K562 (cell line): ENCODE data around the gene KDM2B. TPM values are rescaled to one million over a fixed set of nuclear protein-coding genes. Genes with fewer than 3 reads are reported as not detected.

Source experiments
- ATAC-seq: fragments of 200-7000 bp; cut with Tn5 transposase; 3 replicates; pipeline ENCODE4 v1.9.1; 2020; ENCODE audit warnings: moderate library complexity
- BruUV-seq: library from RNA; stranded (reverse); fragments of 400-500 nt; replicated peaks from 2 replicates; lab custom pipeline; 2021; lab: Mats Ljungman, UMichigan
- CTCF ChIA-PET: fragments of 300-600 bp; formaldehyde crosslinking; extraction: SDS; loops from one replicate; lab custom pipeline; 2021; ENCODE audit warnings: low intra/inter-chr PET ratio; lab: Yijun Ruan, JAX
- POLR2A ChIA-PET: fragments of 300-600, 350-650 bp; sonication (Branson Sonifier 250); formaldehyde crosslinking; extraction: SDS; loops from one replicate; lab custom pipeline; 2021; ENCODE audit warnings: antibody characterized with exemption, inconsistent platforms; lab: Yijun Ruan, JAX
- DNase-seq, 4 experiments: peaks; one replicate each; pipeline versions ENCODE4 v3.0.0 to v3.0.0-alpha.2; 2011 to 2018; ENCODE audit warnings: low spot score in 3 of 4, mixed read lengths in 3 of 4; ENCODE audit errors: extremely low read depth in 1 of 4
- FAIRE-seq: peaks from 2 replicates; lab custom pipeline; 2011; peaks lifted over from hg19 to GRCh38; lab: Jason Lieb, UNC
- H2AFZ ChIP-seq: 2 replicates; pipeline ENCODE4 v1.6.0; 2011; ENCODE audit warnings: low read depth, low read length, control low read depth, inconsistent platforms
- H3K27ac ChIP-seq: fragments of 200-600 bp; 3 replicates; pipeline ENCODE4 v1.8.0; 2011; ENCODE audit warnings: low read depth, mild to moderate bottlenecking, control low read depth, inconsistent platforms, low read length, moderate library complexity, mixed read lengths; ENCODE audit errors: extremely low read depth
- H3K27me3 ChIP-seq, 2 experiments: fragments of 300-600 bp in 1 of 2; 2 replicates in 1 of 2; 3 replicates in 1 of 2; pipeline versions ENCODE4 v1.6.0 to v1.8.0; 2011; ENCODE audit warnings: inconsistent platforms in 2 of 2, low read length in 2 of 2, mild to moderate bottlenecking in 1 of 2, mixed read lengths in 1 of 2, moderate library complexity in 1 of 2; ENCODE audit not compliant: control insufficient read depth in 2 of 2, insufficient read depth in 2 of 2
- H3K36me3 ChIP-seq: fragments of 300-600 bp; 3 replicates; pipeline ENCODE4 v1.8.0; 2011; ENCODE audit warnings: mild to moderate bottlenecking, low read length, inconsistent platforms; ENCODE audit not compliant: control insufficient read depth, insufficient read depth
- H3K4me1 ChIP-seq, 2 experiments: fragments of 200-600 bp in 1 of 2; replicated peaks in 1 of 2; 2 replicates in 1 of 2; 3 replicates in 1 of 2; pipeline versions ENCODE4 v1.5.1 to v1.8.0; 2011; ENCODE audit warnings: inconsistent platforms in 2 of 2, low read length in 2 of 2, mild to moderate bottlenecking in 1 of 2, mixed read lengths in 1 of 2, moderate library complexity in 1 of 2; ENCODE audit not compliant: control insufficient read depth in 2 of 2, insufficient read depth in 2 of 2
- H3K4me2 ChIP-seq: 2 replicates; pipeline ENCODE4 v1.6.1; 2011; ENCODE audit warnings: low read length, control low read depth, inconsistent platforms, mixed read lengths; ENCODE audit not compliant: insufficient read depth
- H3K4me3 ChIP-seq: fragments of 200-600 bp; sonication (generic), shearing (Covaris generic); 2 replicates; pipeline ENCODE4 v1.5.1; 2016; ENCODE audit warnings: control low read depth, inconsistent platforms
- H3K79me2 ChIP-seq: fragments of 200-600 bp; 3 replicates; pipeline ENCODE4 v1.8.0; 2011; ENCODE audit warnings: low read length, inconsistent platforms; ENCODE audit not compliant: control insufficient read depth, insufficient read depth
- H3K9ac ChIP-seq, 2 experiments: 2 replicates each; pipeline versions ENCODE4 v1.6.0 to v1.6.1; 2011; ENCODE audit warnings: low read depth in 2 of 2, low read length in 2 of 2, control low read depth in 1 of 2, inconsistent platforms in 1 of 2, mild to moderate bottlenecking in 1 of 2, mixed read lengths in 1 of 2; ENCODE audit not compliant: insufficient read depth in 1 of 2
- H3K9me1 ChIP-seq: one replicate; pipeline ENCODE4 v1.6.0; 2011; ENCODE audit warnings: inconsistent platforms, mild to moderate bottlenecking, low read length, moderate library complexity; ENCODE audit not compliant: control insufficient read depth, insufficient read depth
- H3K9me3 ChIP-seq: replicated peaks from 2 replicates; pipeline ENCODE4 v1.5.1; 2011; ENCODE audit warnings: low read depth, low read length, inconsistent platforms; ENCODE audit not compliant: control insufficient read depth, insufficient read depth
- H4K20me1 ChIP-seq: replicated peaks from 2 replicates; pipeline ENCODE4 v1.6.1; 2011; ENCODE audit warnings: low read length, inconsistent platforms, mixed read lengths; ENCODE audit not compliant: control insufficient read depth, insufficient read depth
- EP400 ChIP-seq: fragments of 450-650 bp; IDR thresholded peaks from 2 replicates; pipeline ENCODE4 v1.6.1; 2017; ENCODE audit warnings: antibody characterized with exemption, mild to moderate bottlenecking, moderate library complexity
- NRF1 ChIP-seq, 2 experiments: fragments of 450-650 bp; IDR thresholded peaks in 1 of 2; conservative IDR thresholded peaks in 1 of 2; 2 replicates each; pipeline ENCODE4 v1.6.1; 2014; ENCODE audit warnings: mild to moderate bottlenecking in 2 of 2
- ZFP1 ChIP-seq: fragments of 450-650 bp; formaldehyde crosslinking; IDR thresholded peaks from 2 replicates; pipeline ENCODE4 v1.4.0; 2020; ENCODE audit warnings: mild to moderate bottlenecking, mixed read lengths
- ZFP36 ChIP-seq: fragments of 150-350 bp; IDR thresholded peaks from 2 replicates; pipeline ENCODE4 v1.6.1; 2018; ENCODE audit warnings: low read length, low read depth; ENCODE audit not compliant: partially characterized antibody
- WGBS: fragments of 100-300 bp; shearing (Covaris generic); methylation state at CpG from one replicate; pipeline ENCODE4 v1.1.6; 2016; ENCODE audit warnings: low coverage, mixed read lengths; ENCODE audit not compliant: insufficient coverage; ENCODE audit errors: missing lambda C conversion rate; 5-methylcytosine and 5-hydroxymethylcytosine counted together
- in situ Hi-C: fragments of 300-500 bp; cut with MboI; formaldehyde crosslinking; loops from 4 replicates; pipeline ENCODE4 v1.15.0; 2018; ENCODE audit warnings: inconsistent platforms, mixed read lengths
- intact Hi-C: fragments of 100-400 bp; cut with micrococcal nuclease; formaldehyde crosslinking; loops from 2 replicates; pipeline ENCODE4 v1.14.2; 2022
- polyA plus RNA-seq, 8 experiments: library from polyadenylated mRNA; depleted of rRNA in 4 of 8; stranded (reverse) in 5 of 8; unstranded in 3 of 8; fragments of >200 nt; fragmentation: Nextera tagmentation in 2 of 8; fragmentation: Illumina TruSeq in 1 of 8; extraction: Ambion mirVana in 2 of 8; extraction: Trizol in 1 of 8; gene quantifications; 2 replicates each; pipeline versions ENCODE4 v1.2.1 to v1.2.3, GENCODE V29; 2011 to 2014; ENCODE audit warnings: inconsistent platforms in 1 of 8, missing spikeins in 1 of 8
- total RNA-seq, 7 experiments: library from RNA; depleted of rRNA in 6 of 7; stranded (reverse); fragments of >200 nt in 6 of 7; fragmentation: Illumina TruSeq in 2 of 7; extraction: Trizol in 2 of 7; gene quantifications; 2 replicates each; pipeline versions ENCODE4 v1.2.1 to v1.2.3, GENCODE V29; 2011 to 2021; ENCODE audit warnings: low replicate concordance in 1 of 7
- TF ChIP-seq, protein P1 (sequence below): fragments of 450-650 bp; formaldehyde crosslinking; IDR thresholded peaks from 2 replicates; pipeline ENCODE4 v1.4.0; 2022; ENCODE audit warnings: mild to moderate bottlenecking, moderate library complexity

The KDM2B gene
- total and polyA plus RNA-seq, 9 of the 15 experiments (the other 6 are each of a cell fraction or from before 2014, with no cell fraction given), result 7.4 to 50.5 (median 22.5) TPM

DNA sequence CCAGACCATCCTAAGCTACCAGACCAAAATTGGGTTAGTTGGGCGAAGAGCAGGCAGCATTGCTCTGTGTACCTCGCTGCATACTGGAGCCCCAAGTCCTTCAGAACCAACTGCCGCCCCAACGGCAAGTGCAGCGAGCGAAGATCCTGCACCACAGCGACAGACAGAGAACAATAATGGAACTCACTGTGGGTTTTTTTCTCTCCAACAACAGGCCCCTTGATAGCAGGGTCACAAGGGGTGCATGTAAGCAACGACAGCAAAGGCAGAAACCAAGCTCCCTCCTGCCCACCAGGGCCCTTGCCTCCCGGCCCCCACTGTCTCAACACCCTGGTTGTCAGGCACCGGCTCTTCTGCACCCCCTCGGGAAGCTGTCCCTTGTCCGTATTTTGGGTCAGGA lies 141.9 kb downstream of the KDM2B start:
- Histone ChIP-seq H3K9me1 (no peaks in the 10 kb centered on the region), H3K4me2 (no peak overlapping the region), H3K9ac (no peak overlapping the region; a peak in 1 of 4 replicates), H3K27ac (no peak overlapping the region), H3K4me3 (no peak overlapping the region), H3K36me3 (peaks cover 82% of the 10 kb centered on the region), H4K20me1 (0 out of 2 replicates have a peak, but pooled peaks cover 2% of the 10 kb centered on the region), H3K79me2 (no peaks in the 10 kb centered on the region), H3K9me3 (peaks cover 6% of the 10 kb centered on the region; the same call in 1 of the 2 replicates), H3K27me3 (no peaks in the 10 kb centered on the region), H3K4me1 (peaks cover 0 to 21% of the 10 kb centered on the region in 2 experiments; a peak in 1 of 5 replicates), H2AFZ (no peak overlapping the region)
- no TSS peak for BruUV-seq
- POLR2A ChIA-PET, result interaction anchor here (0.7 to 3.0 kb wide), 3 partner anchors 9 to 21 kb away, joined by 3 to 8 read pairs (median 6); no protein-coding TSS in a partner anchor
- CTCF ChIA-PET, result no interaction called here
- intact Hi-C loops, result no loop called here
- DNase-seq (no peak), FAIRE-seq (no peak), ATAC-seq (no peak)
- 91% methylated on average over 11 of the region's 12 CpGs for WGBS
- in situ Hi-C loops, result no loop called here
- TF ChIP-seq, protein P1, sequence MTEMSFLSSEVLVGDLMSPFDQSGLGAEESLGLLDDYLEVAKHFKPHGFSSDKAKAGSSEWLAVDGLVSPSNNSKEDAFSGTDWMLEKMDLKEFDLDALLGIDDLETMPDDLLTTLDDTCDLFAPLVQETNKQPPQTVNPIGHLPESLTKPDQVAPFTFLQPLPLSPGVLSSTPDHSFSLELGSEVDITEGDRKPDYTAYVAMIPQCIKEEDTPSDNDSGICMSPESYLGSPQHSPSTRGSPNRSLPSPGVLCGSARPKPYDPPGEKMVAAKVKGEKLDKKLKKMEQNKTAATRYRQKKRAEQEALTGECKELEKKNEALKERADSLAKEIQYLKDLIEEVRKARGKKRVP (CRISPR knock-in tag), result no peak
- no peak for TF ChIP-seq EP400
- TF ChIP-seq ZFP36, result no peak
- TF ChIP-seq, all 486 proteins: peak for 0

DNA sequence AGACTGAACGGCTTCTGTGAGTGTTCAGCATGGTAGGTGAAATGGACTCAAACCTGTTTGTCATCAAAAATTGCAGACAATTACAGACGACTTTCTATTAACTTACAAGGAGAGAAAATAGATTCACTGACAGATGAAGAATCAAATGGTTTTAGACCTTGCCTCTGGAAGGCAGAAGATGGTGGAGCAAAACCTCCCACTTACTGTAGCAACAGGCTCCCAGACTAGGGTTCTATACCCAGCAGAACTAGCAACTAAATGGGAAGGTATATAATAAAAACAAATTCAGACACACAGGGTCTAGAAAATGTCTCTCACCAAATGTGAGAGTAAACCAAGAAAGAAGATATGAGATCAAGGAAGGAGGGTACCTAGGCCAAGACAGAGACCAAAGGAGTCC lies 144.1 kb downstream of the KDM2B start:
- FAIRE-seq (no peak), DNase-seq (no peak), ATAC-seq (no peak)
- no TSS peak for BruUV-seq
- TF ChIP-seq NRF1 (conservative IDR thresholded peaks at IDR 0.05 in 1 of 2, IDR thresholded peaks at IDR 0.05 in 1 of 2) (no peak), ZFP1 (CRISPR knock-in tag) (peak; percentile 58; the same call in 1 of the 2 replicates)
- WGBS, result 81% methylated on average over 2 of the region's 2 CpGs
- Histone ChIP-seq H3K4me2 (no peak overlapping the region), H3K4me1 (peaks cover 0 to 5% of the 10 kb centered on the region in 2 experiments; a peak in 1 of 5 replicates), H2AFZ (no peak overlapping the region), H3K79me2 (no peaks in the 10 kb centered on the region), H3K9me1 (no peaks in the 10 kb centered on the region), H3K36me3 (peaks cover 80% of the 10 kb centered on the region), H3K9ac (no peak overlapping the region), H3K27me3 (no peaks in the 10 kb centered on the region), H3K4me3 (no peak overlapping the region), H4K20me1 (no peaks in the 10 kb centered on the region), H3K9me3 (peaks cover 6% of the 10 kb centered on the region; the same call in 1 of the 2 replicates), H3K27ac (no peak overlapping the region)
- CTCF ChIA-PET, result no interaction called here
- in situ Hi-C loops, result no loop called here
- intact Hi-C loops, result no loop called here
- POLR2A ChIA-PET, result no interaction called here
